ENCODE data around the gene LRP11. TPM values are rescaled to one million over a fixed set of nuclear protein-coding genes. Genes with fewer than 3 reads are reported as not detected.

The LRP11 gene
- polyA plus RNA-seq, 2 donors: 20.8 to 25.6 TPM

DNA sequence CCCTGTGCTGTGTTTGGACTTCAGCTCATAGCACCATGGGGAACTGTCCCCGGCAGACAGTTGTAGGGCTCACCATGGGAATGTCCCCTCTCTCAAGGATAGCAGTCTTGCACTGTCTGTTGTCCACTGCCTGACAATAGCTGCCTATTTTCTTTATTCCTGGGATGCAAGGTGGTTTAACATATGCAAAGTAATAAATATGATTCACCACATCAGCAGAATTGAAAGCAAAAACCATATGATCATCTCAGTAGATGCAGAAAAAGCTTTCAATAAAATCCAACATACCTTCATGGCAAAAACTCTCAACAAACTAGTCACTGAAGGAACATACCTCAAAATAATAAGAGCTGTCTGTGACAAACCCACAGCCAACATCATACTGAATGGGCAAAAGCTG lies 13.5 kb upstream of the LRP11 start:
- WGBS, 2 donors: 91 to 93% methylated on average over 1 of the region's 1 CpG
- no peaks in the 10 kb centered on the region for H3K4me1 ChIP-seq (ENCODE audit: control insufficient read depth in 2 of 2, insufficient read depth in 2 of 2, low read length in 1 of 2)

GRCh38 chr6:149876241-149876933 lies 12.2 kb upstream of the LRP11 start:
- Histone ChIP-seq H3K4me1 (ENCODE audit: control insufficient read depth in 2 of 2, insufficient read depth in 2 of 2, low read length in 1 of 2) (no peaks in the 10 kb centered on the region), H3K36me3 (ENCODE audit: control insufficient read depth in 2 of 2, insufficient read depth in 2 of 2, low read length in 1 of 2) (no peaks in the 10 kb centered on the region), H3K4me3 (ENCODE audit: low read depth in 1 of 2, low read length in 2 of 2) (no peak overlapping the region), H3K9me3 (ENCODE audit: control insufficient read depth in 2 of 2, insufficient read depth in 1 of 2, low read depth in 1 of 2, low read length in 1 of 2) (no peaks in the 10 kb centered on the region), H3K27ac (ENCODE audit: low read depth in 2 of 2, low read length in 1 of 2) (no peak overlapping the region), H3K27me3 (ENCODE audit: control insufficient read depth in 1 of 2, insufficient read depth in 2 of 2, low read length in 2 of 2) (no peaks in the 10 kb centered on the region)
- WGBS, 2 donors: 76 to 84% methylated on average over 3 of the region's 3 CpGs

More for the DNA sequence above, 13.5 kb upstream of the LRP11 start:
- Histone ChIP-seq H3K27ac (ENCODE audit: low read depth in 2 of 2, low read length in 1 of 2) (no peak overlapping the region), H3K27me3 (ENCODE audit: control insufficient read depth in 1 of 2, insufficient read depth in 2 of 2, low read length in 2 of 2) (no peaks in the 10 kb centered on the region), H3K9me3 (ENCODE audit: control insufficient read depth in 2 of 2, insufficient read depth in 1 of 2, low read depth in 1 of 2, low read length in 1 of 2) (no peaks in the 10 kb centered on the region), H3K4me3 (ENCODE audit: low read depth in 1 of 2, low read length in 2 of 2) (no peak overlapping the region), H3K36me3 (ENCODE audit: control insufficient read depth in 2 of 2, insufficient read depth in 2 of 2, low read length in 1 of 2) (no peaks in the 10 kb centered on the region)

GRCh38 chr6:149872233-149872632 lies 8.1 kb upstream of the LRP11 start:
- 88 to 93% methylated on average over 1 of the region's 1 CpG for WGBS, 2 donors
- Histone ChIP-seq H3K36me3 (ENCODE audit: control insufficient read depth in 2 of 2, insufficient read depth in 2 of 2, low read length in 1 of 2) (no peaks in the 10 kb centered on the region), H3K27me3 (ENCODE audit: control insufficient read depth in 1 of 2, insufficient read depth in 2 of 2, low read length in 2 of 2) (no peaks in the 10 kb centered on the region), H3K4me1 (ENCODE audit: control insufficient read depth in 2 of 2, insufficient read depth in 2 of 2, low read length in 1 of 2) (no peaks in the 10 kb centered on the region), H3K9me3 (ENCODE audit: control insufficient read depth in 2 of 2, insufficient read depth in 1 of 2, low read depth in 1 of 2, low read length in 1 of 2) (no peaks in the 10 kb centered on the region), H3K27ac (ENCODE audit: low read depth in 2 of 2, low read length in 1 of 2) (no peak overlapping the region), H3K4me3 (ENCODE audit: low read depth in 1 of 2, low read length in 2 of 2) (no peak overlapping the region)

DNA sequence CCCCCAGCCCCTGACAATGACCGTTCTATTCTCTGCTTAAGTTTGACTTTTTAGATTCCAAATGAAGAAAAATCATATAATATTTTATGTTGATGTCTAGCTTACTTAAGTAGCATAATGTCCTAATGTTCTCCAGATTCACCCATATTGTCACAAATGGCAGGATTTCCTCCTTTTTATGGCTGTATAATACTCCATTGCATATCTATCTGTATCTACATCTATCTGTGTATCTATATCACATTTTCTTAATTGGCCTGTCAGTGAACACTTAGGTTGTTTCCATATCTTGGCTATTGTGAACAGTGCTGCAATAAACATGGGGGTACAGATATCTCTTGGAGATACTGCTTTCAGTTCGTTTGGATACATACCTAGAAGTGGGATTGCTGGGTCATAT lies 7.0 kb upstream of the LRP11 start:
- H3K27me3 ChIP-seq (ENCODE audit: control insufficient read depth in 1 of 2, insufficient read depth in 2 of 2, low read length in 2 of 2): no peaks in the 10 kb centered on the region
- no peaks in the 10 kb centered on the region for H3K36me3 ChIP-seq (ENCODE audit: control insufficient read depth in 2 of 2, insufficient read depth in 2 of 2, low read length in 1 of 2)
- H3K27ac ChIP-seq (ENCODE audit: low read depth in 2 of 2, low read length in 1 of 2): no peak overlapping the region
- no peaks in the 10 kb centered on the region for H3K4me1 ChIP-seq (ENCODE audit: control insufficient read depth in 2 of 2, insufficient read depth in 2 of 2, low read length in 1 of 2)
- no peaks in the 10 kb centered on the region for H3K9me3 ChIP-seq (ENCODE audit: control insufficient read depth in 2 of 2, insufficient read depth in 1 of 2, low read depth in 1 of 2, low read length in 1 of 2)
- WGBS, 2 donors: 87 to 92% methylated on average over 2 of the region's 2 CpGs
- no peak overlapping the region for H3K4me3 ChIP-seq (ENCODE audit: low read depth in 1 of 2, low read length in 2 of 2)

DNA sequence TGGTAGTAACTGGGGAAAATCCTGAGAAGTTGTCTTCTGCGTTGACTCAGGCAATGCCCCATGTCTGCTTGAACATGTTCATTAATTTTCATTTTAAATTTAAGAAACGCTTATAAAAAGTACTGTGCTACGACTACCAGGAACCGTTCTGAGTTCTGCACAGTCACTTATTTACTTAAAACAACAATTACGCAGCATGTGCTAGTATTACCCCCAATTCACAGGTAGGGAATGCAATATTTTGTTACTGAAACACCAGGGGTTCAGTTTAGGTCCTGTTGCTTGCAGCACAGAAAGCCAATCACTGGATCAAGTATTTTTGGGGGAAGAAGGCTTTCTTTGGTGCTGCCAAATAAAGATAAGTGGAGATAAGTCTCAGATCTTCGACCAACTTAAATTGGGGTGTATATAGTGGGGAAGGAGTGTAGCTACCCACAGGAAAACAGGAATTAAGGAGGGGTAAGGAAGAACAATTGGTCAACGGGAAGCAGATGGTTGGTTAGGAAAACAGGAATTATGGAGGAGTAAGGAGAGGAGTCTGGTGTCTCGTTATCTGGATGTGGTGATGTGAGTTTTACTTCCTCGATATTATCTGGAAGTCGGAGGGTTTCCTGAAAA lies 5.2 kb upstream of the LRP11 start:
- H3K27me3 ChIP-seq (ENCODE audit: control insufficient read depth in 1 of 2, insufficient read depth in 2 of 2, low read length in 2 of 2): no peaks in the 10 kb centered on the region
- peaks cover 0 to 2% of the 10 kb centered on the region in 2 donors for H3K4me1 ChIP-seq (ENCODE audit: control insufficient read depth in 2 of 2, insufficient read depth in 2 of 2, low read length in 1 of 2)
- no peaks in the 10 kb centered on the region for H3K36me3 ChIP-seq (ENCODE audit: control insufficient read depth in 2 of 2, insufficient read depth in 2 of 2, low read length in 1 of 2)
- H3K9me3 ChIP-seq (ENCODE audit: control insufficient read depth in 2 of 2, insufficient read depth in 1 of 2, low read depth in 1 of 2, low read length in 1 of 2): no peaks in the 10 kb centered on the region
- H3K4me3 ChIP-seq (ENCODE audit: low read depth in 1 of 2, low read length in 2 of 2): no peak overlapping the region
- WGBS, 2 donors: 81 to 84% methylated on average over 10 of the region's 10 CpGs
- no peak overlapping the region for H3K27ac ChIP-seq (ENCODE audit: low read depth in 2 of 2, low read length in 1 of 2)

- Histone ChIP-seq H3K4me3 (ENCODE audit: low read depth in 1 of 2, low read length in 2 of 2) (no peak overlapping the region), H3K27me3 (ENCODE audit: control insufficient read depth in 1 of 2, insufficient read depth in 2 of 2, low read length in 2 of 2) (no peaks in the 10 kb centered on the region), H3K36me3 (ENCODE audit: control insufficient read depth in 2 of 2, insufficient read depth in 2 of 2, low read length in 1 of 2) (no peaks in the 10 kb centered on the region), H3K9me3 (ENCODE audit: control insufficient read depth in 2 of 2, insufficient read depth in 1 of 2, low read depth in 1 of 2, low read length in 1 of 2) (no peaks in the 10 kb centered on the region), H3K4me1 (ENCODE audit: control insufficient read depth in 2 of 2, insufficient read depth in 2 of 2, low read length in 1 of 2) (peaks cover 0 to 3% of the 10 kb centered on the region in 2 donors), H3K27ac (ENCODE audit: low read depth in 2 of 2, low read length in 1 of 2) (no peak overlapping the region)
- WGBS, 2 donors: 57 to 61% methylated on average over 4 of the region's 4 CpGs
Observed at GRCh38 chr6:149867876-149868640, 3.9 kb upstream of the LRP11 start.

- Histone ChIP-seq H3K9me3 (ENCODE audit: control insufficient read depth in 2 of 2, insufficient read depth in 1 of 2, low read depth in 1 of 2, low read length in 1 of 2) (no peaks in the 10 kb centered on the region), H3K4me3 (ENCODE audit: low read depth in 1 of 2, low read length in 2 of 2) (peak overlapping the region; percentile 18 to 72), H3K4me1 (ENCODE audit: control insufficient read depth in 2 of 2, insufficient read depth in 2 of 2, low read length in 1 of 2) (peaks cover 2 to 21% of the 10 kb centered on the region in 2 donors), H3K27me3 (ENCODE audit: control insufficient read depth in 1 of 2, insufficient read depth in 2 of 2, low read length in 2 of 2) (no peaks in the 10 kb centered on the region), H3K36me3 (ENCODE audit: control insufficient read depth in 2 of 2, insufficient read depth in 2 of 2, low read length in 1 of 2) (no peaks in the 10 kb centered on the region), H3K27ac (ENCODE audit: low read depth in 2 of 2, low read length in 1 of 2) (peak overlapping the region; percentile 91 to 96)
- WGBS, 2 donors: 11 to 14% methylated on average over 23 of the region's 23 CpGs
Observed at GRCh38 chr6:149864578-149865535, 698 bp upstream of the LRP11 start.

DNA sequence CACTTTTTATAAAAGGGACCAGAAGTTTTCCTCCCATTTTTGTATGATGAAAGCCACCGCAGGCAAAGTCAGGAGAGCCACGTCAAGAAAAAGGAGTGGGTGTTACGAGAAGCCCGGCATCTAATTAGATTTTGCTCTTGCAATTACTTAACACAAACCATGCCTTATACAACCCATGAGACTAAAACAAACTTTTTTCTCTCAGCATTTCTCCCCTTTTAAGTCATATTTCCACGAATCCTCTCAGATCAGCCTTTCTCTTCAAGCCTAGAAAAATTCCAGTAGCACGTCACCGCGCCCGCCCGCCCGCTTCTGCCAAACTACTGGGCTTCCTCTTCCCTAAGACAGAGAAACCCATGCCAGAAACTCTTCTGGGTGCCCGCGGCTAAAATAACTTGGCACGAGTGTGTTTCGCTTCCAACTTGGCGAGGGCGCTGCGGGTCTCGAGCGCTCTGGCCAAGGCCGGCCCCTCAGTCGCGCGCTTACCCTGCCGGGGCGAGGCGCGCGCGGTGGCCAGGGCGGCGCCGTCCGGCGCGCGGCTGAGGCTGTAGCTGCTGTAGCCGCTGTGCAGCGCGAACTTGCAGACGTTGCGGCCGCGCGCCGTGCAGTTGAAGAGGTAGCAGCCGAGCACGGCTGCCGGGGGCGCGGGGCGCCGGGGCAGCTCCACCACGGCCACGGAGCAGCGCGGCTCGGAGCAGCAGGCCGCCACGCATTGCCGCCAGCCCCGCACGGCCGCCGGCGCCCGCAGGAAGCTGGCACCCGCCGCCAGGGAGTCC lies 1.0 kb downstream of the LRP11 start:
- WGBS, 2 donors: 1% methylated on average over 61 to 69 of the region's 69 CpGs
- no peaks in the 10 kb centered on the region for H3K36me3 ChIP-seq (ENCODE audit: control insufficient read depth in 2 of 2, insufficient read depth in 2 of 2, low read length in 1 of 2)
- H3K4me3 ChIP-seq (ENCODE audit: low read depth in 1 of 2, low read length in 2 of 2): peak overlapping the region; percentile 72 to 76
- H3K27ac ChIP-seq (ENCODE audit: low read depth in 2 of 2, low read length in 1 of 2): peak overlapping the region; percentile 91 to 96
- no peaks in the 10 kb centered on the region for H3K27me3 ChIP-seq (ENCODE audit: control insufficient read depth in 1 of 2, insufficient read depth in 2 of 2, low read length in 2 of 2)
- H3K4me1 ChIP-seq (ENCODE audit: control insufficient read depth in 2 of 2, insufficient read depth in 2 of 2, low read length in 1 of 2): peaks cover 2 to 21% of the 10 kb centered on the region in 2 donors
- no peaks in the 10 kb centered on the region for H3K9me3 ChIP-seq (ENCODE audit: control insufficient read depth in 2 of 2, insufficient read depth in 1 of 2, low read depth in 1 of 2, low read length in 1 of 2)

Measured in esophagus (tissue), 2 donors.